ENCODE measurements around the gene CYP4A11. TPM values are rescaled to one million over a fixed set of nuclear protein-coding genes. Genes with fewer than 3 reads are reported as not detected.
"Not testable (repeated sequence)": the region's sequence is repeated elsewhere in the genome, so short reads cannot be mapped to it uniquely, and the experiment has no call there.

The CYP4A11 gene
- total RNA-seq, 3 donors from 2014 or later (not counting 1 experiment from before 2014, with no cell fraction given), result not detected

DNA sequence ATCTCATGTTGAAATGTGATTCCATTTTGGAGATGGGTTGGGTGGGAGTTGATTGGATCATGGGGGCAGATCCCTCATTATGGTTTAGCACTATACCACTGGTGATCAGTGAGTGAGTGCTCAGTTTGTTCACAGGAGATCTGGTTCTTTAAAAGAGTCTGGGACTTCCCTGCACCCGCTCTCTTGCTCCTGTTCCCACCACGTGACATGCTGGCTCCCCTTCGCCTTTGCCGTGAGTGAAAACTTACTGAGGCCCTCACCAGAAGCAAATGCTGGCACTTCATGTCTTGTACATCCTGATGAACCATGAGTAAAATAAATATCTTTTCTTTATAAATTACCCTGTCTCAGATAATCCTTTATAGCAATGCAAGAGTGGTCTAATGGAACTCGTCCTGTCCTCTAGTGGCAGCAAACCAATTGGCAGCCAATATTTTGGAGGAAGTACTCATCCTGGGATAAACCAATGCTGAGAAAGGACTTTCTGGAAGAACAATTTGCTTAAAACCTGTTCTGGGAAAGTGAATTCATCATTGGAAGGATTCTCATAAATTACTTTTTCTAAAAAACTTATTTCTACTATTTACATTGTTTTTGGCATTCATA lies 27.8 kb upstream of the CYP4A11 start:
- ATAC-seq, result no peak
- Mint-ChIP-seq H3K27ac (no peak overlapping the region), H3K4me1 (no peaks in the 10 kb centered on the region), H3K4me3 (no peak overlapping the region), H3K27me3 (ENCODE audit: low read depth in 2 of 2) (peaks cover 10 to 13% of the 10 kb centered on the region in 2 donors), H3K9me3 (no peaks in the 10 kb centered on the region), H3K36me3 (no peaks in the 10 kb centered on the region)
- H3K27ac ChIP-seq (ENCODE audit: low read length), result no peak overlapping the region
- 75% methylated on average over 5 of the region's 5 CpGs for WGBS (ENCODE audit: insufficient coverage)
- TF ChIP-seq CTCF (IDR thresholded peaks at IDR 0.05), result no peak
- intact Hi-C loops (cut with micrococcal nuclease), result no loop called here
- no peaks in the 10 kb centered on the region for H3K36me3 ChIP-seq (ENCODE audit: control insufficient read depth, insufficient read depth, low read length)
- H3K4me3 ChIP-seq (ENCODE audit: low read length), result no peak overlapping the region
- H3K4me1 ChIP-seq (ENCODE audit: control insufficient read depth, insufficient read depth, low read length), result no peaks in the 10 kb centered on the region
- H3K9me3 ChIP-seq (ENCODE audit: control insufficient read depth, insufficient read depth, low read length), result no peaks in the 10 kb centered on the region
- H3K27me3 ChIP-seq (ENCODE audit: control insufficient read depth, insufficient read depth, low read length), result no peaks in the 10 kb centered on the region
- no peak for DNase-seq

GRCh38 chr1:46962272-46962671 lies 21.0 kb upstream of the CYP4A11 start:
- not testable (repeated sequence) for H3K4me1 Mint-ChIP-seq
- H3K27me3 Mint-ChIP-seq (ENCODE audit: low read depth in 2 of 2), result peaks cover 11 to 19% of the 10 kb centered on the region in 2 donors

DNA sequence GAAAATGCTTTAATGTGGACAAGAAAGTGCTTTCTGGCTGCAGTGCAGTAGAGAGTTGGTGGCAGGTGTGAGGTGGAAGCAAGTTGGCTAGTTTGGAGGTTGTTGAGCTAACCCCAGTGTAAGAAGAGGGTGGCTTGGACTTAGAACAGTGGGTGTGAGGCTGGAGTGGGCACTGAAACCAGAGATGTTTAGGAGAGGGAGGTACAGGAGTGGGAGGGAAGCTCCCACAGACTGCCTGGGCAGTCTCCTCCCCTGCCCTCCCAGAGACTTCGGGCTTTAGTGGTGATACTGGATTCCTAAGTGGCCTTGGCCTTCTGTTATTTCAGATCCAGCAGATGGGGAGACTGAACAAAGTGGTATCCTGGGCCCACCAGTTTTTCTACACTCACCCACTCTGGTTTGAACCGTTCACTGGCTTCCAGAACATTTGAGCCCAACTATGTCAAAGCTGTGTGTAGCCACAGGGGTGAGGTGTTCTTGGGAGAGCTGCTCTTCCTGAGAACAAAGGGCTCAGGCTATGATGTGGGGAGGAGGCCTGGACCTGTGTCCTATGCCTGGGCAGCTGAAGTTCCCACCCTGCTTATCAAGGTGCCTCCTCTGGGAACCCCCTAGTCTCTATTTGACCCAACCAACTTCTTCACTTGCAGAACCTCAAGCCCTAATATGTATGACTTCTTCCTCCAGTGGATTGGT lies 19.9 kb upstream of the CYP4A11 start:
- Histone ChIP-seq H3K4me1 (ENCODE audit: control insufficient read depth, insufficient read depth, low read length) (no peaks in the 10 kb centered on the region), H3K27me3 (ENCODE audit: control insufficient read depth, insufficient read depth, low read length) (no peaks in the 10 kb centered on the region), H3K27ac (ENCODE audit: low read length) (no peak overlapping the region), H3K36me3 (ENCODE audit: control insufficient read depth, insufficient read depth, low read length) (no peaks in the 10 kb centered on the region), H3K9me3 (ENCODE audit: control insufficient read depth, insufficient read depth, low read length) (no peaks in the 10 kb centered on the region), H3K4me3 (ENCODE audit: low read length) (no peak overlapping the region)
- Mint-ChIP-seq H3K36me3 (no peaks in the 10 kb centered on the region), H3K27me3 (ENCODE audit: low read depth in 2 of 2) (peaks cover 8 to 25% of the 10 kb centered on the region in 2 donors), H3K4me1 (no peaks in the 10 kb centered on the region), H3K4me3 (no peak overlapping the region), H3K27ac (no peak overlapping the region), H3K9me3 (no peaks in the 10 kb centered on the region)
- peak in 1 of 3 donors; percentile 30 for ATAC-seq
- intact Hi-C loops (cut with micrococcal nuclease), result no loop called here
- DNase-seq, result no peak
- 100% methylated on average over 2 of the region's 2 CpGs for WGBS (ENCODE audit: insufficient coverage)
- no peak for TF ChIP-seq CTCF (IDR thresholded peaks at IDR 0.05)

More at GRCh38 chr1:46962272-46962671, 21.0 kb upstream of the CYP4A11 start:
- H3K36me3 Mint-ChIP-seq; H3K27me3 ChIP-seq (ENCODE audit: control insufficient read depth, insufficient read depth, low read length); ATAC-seq; H3K4me1 ChIP-seq (ENCODE audit: control insufficient read depth, insufficient read depth, low read length); H3K27ac ChIP-seq (ENCODE audit: low read length); H3K4me3 Mint-ChIP-seq; intact Hi-C loops (cut with micrococcal nuclease); H3K36me3 ChIP-seq (ENCODE audit: control insufficient read depth, insufficient read depth, low read length); H3K27ac Mint-ChIP-seq; DNase-seq; H3K4me3 ChIP-seq (ENCODE audit: low read length); H3K9me3 ChIP-seq (ENCODE audit: control insufficient read depth, insufficient read depth, low read length); H3K9me3 Mint-ChIP-seq: not testable (repeated sequence)
- 68% methylated on average over 4 of the region's 4 CpGs for WGBS (ENCODE audit: insufficient coverage)

DNA sequence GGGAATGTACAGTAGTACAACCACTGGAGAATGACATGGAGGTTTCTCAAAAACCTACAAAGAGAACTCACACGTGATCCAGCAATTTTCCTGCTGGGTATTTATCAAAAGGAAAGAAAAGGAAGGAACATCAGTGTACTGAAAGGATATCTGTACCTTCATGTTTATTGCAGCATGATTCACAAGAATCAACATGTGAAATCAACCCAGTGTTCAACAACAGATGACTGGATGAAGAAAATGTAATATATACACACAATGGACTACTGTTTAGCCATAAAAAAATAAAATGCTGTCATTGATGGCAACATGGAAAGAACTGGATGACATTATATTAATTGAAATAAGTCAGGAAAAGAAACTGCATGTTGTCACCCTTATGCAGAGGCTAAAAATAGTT lies 19.0 kb upstream of the CYP4A11 start:
- Mint-ChIP-seq H3K4me1 (no peaks in the 10 kb centered on the region), H3K9me3 (no peaks in the 10 kb centered on the region), H3K4me3 (no peak overlapping the region), H3K27ac (no peak overlapping the region), H3K36me3 (no peaks in the 10 kb centered on the region), H3K27me3 (ENCODE audit: low read depth in 2 of 2) (peaks cover 7 to 25% of the 10 kb centered on the region in 2 donors)
- Histone ChIP-seq H3K36me3 (ENCODE audit: control insufficient read depth, insufficient read depth, low read length) (no peaks in the 10 kb centered on the region), H3K9me3 (ENCODE audit: control insufficient read depth, insufficient read depth, low read length) (no peaks in the 10 kb centered on the region), H3K27me3 (ENCODE audit: control insufficient read depth, insufficient read depth, low read length) (no peaks in the 10 kb centered on the region), H3K27ac (ENCODE audit: low read length) (no peak overlapping the region), H3K4me1 (ENCODE audit: control insufficient read depth, insufficient read depth, low read length) (no peaks in the 10 kb centered on the region), H3K4me3 (ENCODE audit: low read length) (no peak overlapping the region)
- no peak for ATAC-seq
- DNase-seq, result no peak
- WGBS (ENCODE audit: insufficient coverage), result 78% methylated on average over 1 of the region's 1 CpG
- intact Hi-C loops (cut with micrococcal nuclease), result no loop called here
- no peak for TF ChIP-seq CTCF (IDR thresholded peaks at IDR 0.05)

- H3K9me3 Mint-ChIP-seq; H3K9me3 ChIP-seq (ENCODE audit: control insufficient read depth, insufficient read depth, low read length); H3K4me3 ChIP-seq (ENCODE audit: low read length); H3K27me3 ChIP-seq (ENCODE audit: control insufficient read depth, insufficient read depth, low read length); ATAC-seq; H3K36me3 Mint-ChIP-seq; H3K27ac ChIP-seq (ENCODE audit: low read length); H3K4me3 Mint-ChIP-seq; DNase-seq; H3K36me3 ChIP-seq (ENCODE audit: control insufficient read depth, insufficient read depth, low read length); H3K27ac Mint-ChIP-seq; intact Hi-C loops (cut with micrococcal nuclease); H3K4me1 Mint-ChIP-seq; H3K4me1 ChIP-seq (ENCODE audit: control insufficient read depth, insufficient read depth, low read length): not testable (repeated sequence)
- WGBS (ENCODE audit: insufficient coverage), result 76% methylated on average over 2 of the region's 2 CpGs
- peaks cover 7 to 25% of the 10 kb centered on the region in 2 donors for H3K27me3 Mint-ChIP-seq (ENCODE audit: low read depth in 2 of 2)
Observed at GRCh38 chr1:46955116-46955515, 13.8 kb upstream of the CYP4A11 start.

- H3K27me3 Mint-ChIP-seq (ENCODE audit: low read depth in 2 of 2), result peaks cover 7 to 19% of the 10 kb centered on the region in 2 donors
- H3K36me3 Mint-ChIP-seq; H3K4me1 ChIP-seq (ENCODE audit: control insufficient read depth, insufficient read depth, low read length); H3K27ac Mint-ChIP-seq; H3K4me3 ChIP-seq (ENCODE audit: low read length); H3K27ac ChIP-seq (ENCODE audit: low read length); H3K27me3 ChIP-seq (ENCODE audit: control insufficient read depth, insufficient read depth, low read length); intact Hi-C loops (cut with micrococcal nuclease); H3K36me3 ChIP-seq (ENCODE audit: control insufficient read depth, insufficient read depth, low read length); H3K4me3 Mint-ChIP-seq; ATAC-seq; DNase-seq; H3K4me1 Mint-ChIP-seq; H3K9me3 ChIP-seq (ENCODE audit: control insufficient read depth, insufficient read depth, low read length); H3K9me3 Mint-ChIP-seq: not testable (repeated sequence)
- 0% methylated on average over 1 of the region's 2 CpGs for WGBS (ENCODE audit: insufficient coverage)
Observed at GRCh38 chr1:46953847-46954246, 12.6 kb upstream of the CYP4A11 start.

All from natural killer cell (primary cell).